ENCODE data around the gene CTSZ. TPM values are rescaled to one million over a fixed set of nuclear protein-coding genes. Genes with fewer than 3 reads are reported as not detected.

Gene CTSZ
- total RNA-seq, 1 experiment from 2014 or later = 37.6 TPM

GRCh38 chr20:58994390-58995159 is 12.5 kb downstream of the CTSZ start:
- H3K23me2 ChIP-seq (ENCODE audit: insufficient read length, low read depth, low read length, poor library complexity, severe bottlenecking) = no peaks in the 10 kb centered on the region
- H3K79me1 ChIP-seq (ENCODE audit: insufficient read depth, low read depth, low read length, poor library complexity, severe bottlenecking) = no peaks in the 10 kb centered on the region
- no peaks in the 10 kb centered on the region for H3K27me3 ChIP-seq (ENCODE audit: insufficient read depth, low read length)
- H3T11ph ChIP-seq (ENCODE audit: low read length) = no peak overlapping the region
- H2BK15ac ChIP-seq (ENCODE audit: low read depth, low read length) = no peak overlapping the region
- Mint-ChIP-seq H3K36me3 (ENCODE audit: insufficient read depth in 1 of 3, low read depth in 3 of 3) (peaks cover 27 to 84% (median 80%) of the 10 kb centered on the region in 3 experiments; a peak in 6 of 7 replicates), H3K4me1 (no peaks in the 10 kb centered on the region), H3K4me3 (no peak overlapping the region), H3K27ac (no peak overlapping the region; a peak in 1 of 7 replicates), H3K27me3 (ENCODE audit: low read depth) (no peaks in the 10 kb centered on the region; the same call in 1 of the 2 replicates), H3K9me3 (no peaks in the 10 kb centered on the region)
- H4K5ac ChIP-seq (ENCODE audit: insufficient read length, low read depth, low read length) = no peak overlapping the region
- H3K56ac ChIP-seq (ENCODE audit: insufficient read length, low read depth, low read length) = no peak overlapping the region
- no peak overlapping the region for H3K4me2 ChIP-seq (ENCODE audit: insufficient read depth, insufficient read length, low read length)
- H3K27ac ChIP-seq (ENCODE audit: insufficient read length, low read depth, low read length) = no peak overlapping the region
- no peak for TF ChIP-seq CTCF (conservative IDR thresholded peaks at IDR 0.05)
- H4K91ac ChIP-seq (ENCODE audit: insufficient read length, low read depth, low read length) = no peak overlapping the region
- no peaks in the 10 kb centered on the region for H3K79me2 ChIP-seq (ENCODE audit: insufficient read depth, low read length)
- H4K8ac ChIP-seq (replicated peaks; ENCODE audit: insufficient read length, low read depth, low read length) = no peak overlapping the region
- H3K4ac ChIP-seq (ENCODE audit: low read depth, low read length) = no peak overlapping the region
- no peak overlapping the region for H2BK120ac ChIP-seq (ENCODE audit: low read depth, low read length, poor library complexity, severe bottlenecking)
- H3K9me3 ChIP-seq (ENCODE audit: control insufficient read depth, low read depth, low read length) = no peaks in the 10 kb centered on the region
- no peak overlapping the region for H2BK12ac ChIP-seq (ENCODE audit: insufficient read length, low read depth, low read length)
- no peak overlapping the region for H2BK20ac ChIP-seq (ENCODE audit: low read depth, low read length, poor library complexity, severe bottlenecking)
- H3K18ac ChIP-seq (ENCODE audit: insufficient read length, low read depth, low read length) = no peak overlapping the region
- no peak overlapping the region for H3K23ac ChIP-seq (ENCODE audit: insufficient read length, low read depth, low read length)
- H3K9ac ChIP-seq (ENCODE audit: extremely low read depth, insufficient read length, low read length) = no peak overlapping the region
- no peak overlapping the region for H2AK5ac ChIP-seq (ENCODE audit: insufficient read length, low read length)
- no peaks in the 10 kb centered on the region for H3K4me1 ChIP-seq (ENCODE audit: insufficient read depth, low read length)
- no peak overlapping the region for H2AFZ ChIP-seq (ENCODE audit: low read length)
- no CpG with 5 or more reads among the region's 17 CpGs for WGBS (ENCODE audit: extremely low coverage, insufficient read length, low lambda C conversion rate)
- H3K14ac ChIP-seq (ENCODE audit: insufficient read depth, low read length) = no peak overlapping the region
- no peaks in the 10 kb centered on the region for H4K20me1 ChIP-seq (ENCODE audit: control insufficient read depth, insufficient read depth, insufficient read length)
- no peak overlapping the region for H2BK5ac ChIP-seq (ENCODE audit: insufficient read length, low read length)
- no peak for DNase-seq

All from H9 (cell line).